Ovary (tissue), 9 donors: ENCODE measurements around the gene MMAB. TPM values are rescaled to one million over a fixed set of nuclear protein-coding genes. Genes with fewer than 3 reads are reported as not detected.

Experiments used
- DNase-seq, 5 donors: peaks; one replicate each; pipeline ENCODE4 v3.0.0-alpha.2; 2019 to 2020
- H3K27ac ChIP-seq, 2 donors: fragments of 200-600 bp; one replicate each; pipeline versions ENCODE4 v1.5.1 to v1.8.0; 2019 to 2022
- H3K27me3 ChIP-seq: fragments of 200-600 bp; one replicate; pipeline ENCODE4 v1.8.0; 2022
- H3K36me3 ChIP-seq: fragments of 200-600 bp; sonication (generic); one replicate; pipeline ENCODE4 v1.5.1; 2019
- H3K4me1 ChIP-seq: one replicate; pipeline ENCODE4 v1.8.1; 2013; ENCODE audit warnings: mild to moderate bottlenecking, moderate library complexity; ENCODE audit not compliant: insufficient read depth
- H3K4me3 ChIP-seq: fragments of 200-600 bp; sonication (generic); one replicate; pipeline ENCODE4 v1.5.1; 2017
- H3K9me3 ChIP-seq, 2 donors: fragments of 200-600 bp in 1 of 2; sonication (generic) in 1 of 2; one replicate each; pipeline versions ENCODE4 v1.5.1 to v1.8.1; 2013 to 2019; ENCODE audit warnings: mild to moderate bottlenecking in 1 of 2, moderate library complexity in 1 of 2
- EP300 ChIP-seq: sonication (generic); formaldehyde crosslinking; IDR thresholded peaks from one replicate; pipeline ENCODE4 v1.6.1; 2017; ENCODE audit warnings: antibody characterized with exemption
- POLR2A ChIP-seq: fragments of 450-650 bp; IDR thresholded peaks from one replicate; pipeline ENCODE4 v1.6.1; 2017; ENCODE audit warnings: antibody characterized with exemption, mild to moderate bottlenecking, moderate library complexity
- WGBS, 3 donors: extraction: QIAGEN DNeasy Blood & Tissue Kit in 1 of 3; methylation state at CpG; one replicate each; pipeline versions ENCODE4 v1.1.5 to v1.1.7; 2013 to 2017; 5-methylcytosine and 5-hydroxymethylcytosine counted together
- intact Hi-C, 4 donors: fragments of 100-400 bp; cut with DNase I; formaldehyde crosslinking; loops; one replicate each; pipeline versions ENCODE4 v1.11.0 to v1.15.1; 2022 to 2023
- polyA plus RNA-seq, 2 donors: library from polyadenylated mRNA; stranded (reverse); fragments of 200-250 nt in 1 of 2; fragments of 350-450 nt in 1 of 2; fragmentation: Illumina TruSeq in 1 of 2; extraction: RNeasy Lipid Tissue Mini Kit (QIAGEN cat#74804) in 1 of 2; gene quantifications; one replicate each; pipeline ENCODE4 v1.2.3, GENCODE V29; 2013 to 2014
- total RNA-seq, 7 donors: library from RNA; depleted of rRNA in 2 of 7; stranded (reverse); fragments of >200 nt in 2 of 7; fragmentation: NEBNext Ultra II Directional in 3 of 7; extraction: Animal tissue kit (Norgen Biotek cat#: 25700) in 3 of 7; gene quantifications; one replicate each; pipeline versions ENCODE4 v1.1.0 to v1.2.4, GENCODE V29; 2016 to 2023
- TF ChIP-seq, protein P1 (sequence below), 3 donors: fragments of 450-650 bp in 2 of 3; fragments of 200-600 bp in 1 of 3; IDR thresholded peaks; one replicate each; pipeline versions ENCODE4 v1.5.1 to v1.8.0; 2016 to 2022; ENCODE audit warnings: antibody characterized with exemption in 3 of 3, mild to moderate bottlenecking in 1 of 3
- donor health status: DM: no; HTN: no; CAD: no; lungs with moderate emphysema.
- donor health status: DM: no; HTN: no; CAD: no.
- donor health status: Bipolar disorder and iron deficiency.
- donor health status: DM: yes; HTN: yes; CAD: no.
- donor health status: DM: no; HTN: no; CAD: no.
- donor health status: DM: yes; HTN: yes; CAD: no.

The MMAB gene
- total and polyA plus RNA-seq, 9 donors: 20.2 to 94.9 (median 33.2) TPM

- Histone ChIP-seq H3K27me3 (no peaks in the 10 kb centered on the region), H3K27ac (no peak overlapping the region), H3K4me3 (no peak overlapping the region), H3K9me3 (no peaks in the 10 kb centered on the region), H3K36me3 (no peaks in the 10 kb centered on the region), H3K4me1 (peaks cover 2% of the 10 kb centered on the region)
- DNase-seq: no peak
- TF ChIP-seq, protein P1, sequence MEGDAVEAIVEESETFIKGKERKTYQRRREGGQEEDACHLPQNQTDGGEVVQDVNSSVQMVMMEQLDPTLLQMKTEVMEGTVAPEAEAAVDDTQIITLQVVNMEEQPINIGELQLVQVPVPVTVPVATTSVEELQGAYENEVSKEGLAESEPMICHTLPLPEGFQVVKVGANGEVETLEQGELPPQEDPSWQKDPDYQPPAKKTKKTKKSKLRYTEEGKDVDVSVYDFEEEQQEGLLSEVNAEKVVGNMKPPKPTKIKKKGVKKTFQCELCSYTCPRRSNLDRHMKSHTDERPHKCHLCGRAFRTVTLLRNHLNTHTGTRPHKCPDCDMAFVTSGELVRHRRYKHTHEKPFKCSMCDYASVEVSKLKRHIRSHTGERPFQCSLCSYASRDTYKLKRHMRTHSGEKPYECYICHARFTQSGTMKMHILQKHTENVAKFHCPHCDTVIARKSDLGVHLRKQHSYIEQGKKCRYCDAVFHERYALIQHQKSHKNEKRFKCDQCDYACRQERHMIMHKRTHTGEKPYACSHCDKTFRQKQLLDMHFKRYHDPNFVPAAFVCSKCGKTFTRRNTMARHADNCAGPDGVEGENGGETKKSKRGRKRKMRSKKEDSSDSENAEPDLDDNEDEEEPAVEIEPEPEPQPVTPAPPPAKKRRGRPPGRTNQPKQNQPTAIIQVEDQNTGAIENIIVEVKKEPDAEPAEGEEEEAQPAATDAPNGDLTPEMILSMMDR (IDR thresholded peaks at IDR 0.05): no peak
- TF ChIP-seq EP300: no peak
- no peak for TF ChIP-seq POLR2A
- 88 to 91% (median 89%) methylated on average over 13 to 15 of the region's 15 CpGs for WGBS, 3 donors
- intact Hi-C loops: loop anchor here (5.0 to 10.0 kb wide), 4 partner anchors 113 to 178 kb away; partner anchors contain the start of gene FAM222A (in 2 of the 4)
These were observed 21.4 kb upstream of the MMAB start for GRCh38 chr12:109594556-109595317.

DNA sequence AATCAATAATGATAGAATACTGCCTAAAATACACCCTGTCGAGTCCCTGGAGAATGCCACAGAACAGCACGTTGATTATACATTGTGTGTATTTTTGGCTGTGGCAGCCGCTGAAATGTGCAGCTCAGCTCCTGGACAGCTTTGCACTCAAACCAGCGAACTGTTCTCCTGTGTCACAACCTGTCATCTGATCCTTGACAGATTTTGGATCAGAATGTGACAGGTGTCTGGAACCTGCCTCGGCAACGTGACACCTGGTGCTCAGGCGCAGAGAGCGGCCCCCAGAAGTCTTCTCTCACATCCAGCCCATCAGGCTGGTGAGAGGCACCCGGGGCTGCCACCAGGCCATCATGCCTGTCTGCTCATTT is 19.6 kb upstream of the MMAB start:
- no peaks in the 10 kb centered on the region for H3K36me3 ChIP-seq
- TF ChIP-seq, protein P1 (IDR thresholded peaks at IDR 0.05): no peak
- no peak for TF ChIP-seq POLR2A
- TF ChIP-seq EP300: no peak

GRCh38 chr12:109592195-109592904 is 19.0 kb upstream of the MMAB start:
- Histone ChIP-seq H3K27me3 (no peaks in the 10 kb centered on the region), H3K36me3 (no peaks in the 10 kb centered on the region), H3K27ac (no peak overlapping the region), H3K9me3 (no peaks in the 10 kb centered on the region), H3K4me1 (no peaks in the 10 kb centered on the region), H3K4me3 (no peak overlapping the region)
- 75 to 88% (median 78%) methylated on average over 19 of the region's 19 CpGs for WGBS, 3 donors
- no peak for TF ChIP-seq EP300
- TF ChIP-seq, protein P1 (IDR thresholded peaks at IDR 0.05): no peak
- TF ChIP-seq POLR2A: no peak
- intact Hi-C loops: loop anchor here in 3 of 4 donors (10.0 kb wide), 2 partner anchors 122 to 158 kb away; partner anchors contain the start of gene FAM222A (in 2 of the 3)
- DNase-seq: peak in 1 of 5 donors; percentile 50

More for the DNA sequence above, 19.6 kb upstream of the MMAB start:
- WGBS, 3 donors: 85 to 90% (median 85%) methylated on average over 9 of the region's 9 CpGs
- Histone ChIP-seq H3K4me1 (peaks cover under 1% of the 10 kb centered on the region), H3K27me3 (no peaks in the 10 kb centered on the region), H3K9me3 (no peaks in the 10 kb centered on the region), H3K27ac (no peak overlapping the region), H3K4me3 (no peak overlapping the region)
- intact Hi-C loops: loop anchor here in 3 of 4 donors (10.0 kb wide), 2 partner anchors 122 to 158 kb away; partner anchors contain the start of gene FAM222A (in 2 of the 3)
- DNase-seq: no peak

DNA sequence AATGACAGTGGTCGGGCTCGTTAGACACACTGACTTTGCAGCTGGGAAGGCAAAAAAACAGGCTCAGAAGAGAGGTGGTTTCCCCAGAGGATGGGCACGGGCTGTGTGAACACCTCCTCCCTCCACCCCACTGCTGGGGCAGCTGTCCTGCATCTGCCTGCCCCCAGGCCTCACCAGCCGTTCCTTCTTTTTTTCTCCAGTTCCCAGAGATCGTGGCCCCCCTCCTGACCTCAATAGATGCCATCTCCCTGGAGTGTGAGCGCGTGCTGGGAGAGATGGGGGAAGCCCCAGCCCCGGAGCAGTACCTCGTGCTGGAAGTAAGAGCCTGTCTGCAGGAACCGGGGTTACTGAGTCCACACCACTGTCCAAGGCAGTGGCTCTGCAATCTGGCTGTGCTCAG is 17.7 kb upstream of the MMAB start:
- Histone ChIP-seq H3K36me3 (no peaks in the 10 kb centered on the region), H3K4me3 (no peak overlapping the region), H3K27me3 (no peaks in the 10 kb centered on the region), H3K9me3 (no peaks in the 10 kb centered on the region), H3K4me1 (no peaks in the 10 kb centered on the region), H3K27ac (no peak overlapping the region)
- DNase-seq: no peak
- WGBS, 3 donors: 69 to 76% (median 75%) methylated on average over 10 of the region's 10 CpGs
- intact Hi-C loops: loop anchor here in 3 of 4 donors (10.0 kb wide), 2 partner anchors 124 to 156 kb away; partner anchors contain the start of gene FAM222A (in 2 of the 3)
- TF ChIP-seq POLR2A (no peak), EP300 (no peak)
- TF ChIP-seq, protein P1 (IDR thresholded peaks at IDR 0.05): no peak
